Esophagus squamous epithelium (tissue), 4 donors: Measurements from ENCODE around the gene TBX2.

Experiments used
- POLR2A ChIP-seq, 4 donors: fragments of 450-650 bp; IDR thresholded peaks; one replicate each; pipeline ENCODE4 v1.6.1; 2017; ENCODE audit warnings: antibody characterized with exemption in 4 of 4, mild to moderate bottlenecking in 4 of 4, moderate library complexity in 3 of 4
- TF ChIP-seq, protein P1 (sequence below), 6 experiments: fragments of 450-650 bp in 4 of 6; fragments of 200-600 bp in 2 of 6; sonication (generic) in 2 of 6; IDR thresholded peaks; one replicate each; pipeline ENCODE4 v1.5.1; 2016 to 2019; ENCODE audit warnings: antibody characterized with exemption in 6 of 6, mild to moderate bottlenecking in 4 of 6, moderate library complexity in 4 of 6

GRCh38 chr17:61404663-61404912 is 4.9 kb downstream of the TBX2 start:
- no peak for TF ChIP-seq POLR2A (IDR thresholded peaks at IDR 0.05)
- TF ChIP-seq, protein P1, sequence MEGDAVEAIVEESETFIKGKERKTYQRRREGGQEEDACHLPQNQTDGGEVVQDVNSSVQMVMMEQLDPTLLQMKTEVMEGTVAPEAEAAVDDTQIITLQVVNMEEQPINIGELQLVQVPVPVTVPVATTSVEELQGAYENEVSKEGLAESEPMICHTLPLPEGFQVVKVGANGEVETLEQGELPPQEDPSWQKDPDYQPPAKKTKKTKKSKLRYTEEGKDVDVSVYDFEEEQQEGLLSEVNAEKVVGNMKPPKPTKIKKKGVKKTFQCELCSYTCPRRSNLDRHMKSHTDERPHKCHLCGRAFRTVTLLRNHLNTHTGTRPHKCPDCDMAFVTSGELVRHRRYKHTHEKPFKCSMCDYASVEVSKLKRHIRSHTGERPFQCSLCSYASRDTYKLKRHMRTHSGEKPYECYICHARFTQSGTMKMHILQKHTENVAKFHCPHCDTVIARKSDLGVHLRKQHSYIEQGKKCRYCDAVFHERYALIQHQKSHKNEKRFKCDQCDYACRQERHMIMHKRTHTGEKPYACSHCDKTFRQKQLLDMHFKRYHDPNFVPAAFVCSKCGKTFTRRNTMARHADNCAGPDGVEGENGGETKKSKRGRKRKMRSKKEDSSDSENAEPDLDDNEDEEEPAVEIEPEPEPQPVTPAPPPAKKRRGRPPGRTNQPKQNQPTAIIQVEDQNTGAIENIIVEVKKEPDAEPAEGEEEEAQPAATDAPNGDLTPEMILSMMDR (IDR thresholded peaks at IDR 0.05), result no peak
